Muscle of leg (tissue), 11 donors: Measurements from ENCODE around the gene COL26A1. TPM values are rescaled to one million over a fixed set of nuclear protein-coding genes. Genes with fewer than 3 reads are reported as not detected.

Experiments
- DNase-seq: peaks from one replicate; pipeline ENCODE4 v3.0.0; 2013
- H3K27ac ChIP-seq: one replicate; pipeline ENCODE4 v1.5.1; 2013; ENCODE audit warnings: mild to moderate bottlenecking, low read length, control low read depth
- H3K27me3 ChIP-seq: one replicate; pipeline ENCODE4 v1.6.1; 2013; ENCODE audit warnings: low read length; ENCODE audit not compliant: control insufficient read depth, insufficient read depth
- H3K36me3 ChIP-seq: one replicate; pipeline ENCODE4 v1.6.1; 2013; ENCODE audit warnings: low read length; ENCODE audit not compliant: control insufficient read depth, insufficient read depth
- H3K4me1 ChIP-seq: one replicate; pipeline ENCODE4 v1.6.1; 2013; ENCODE audit warnings: low read length; ENCODE audit not compliant: control insufficient read depth, insufficient read depth
- H3K4me3 ChIP-seq: one replicate; pipeline ENCODE4 v1.5.1; 2013; ENCODE audit warnings: low read length, control low read depth
- H3K9me3 ChIP-seq: replicated peaks from 2 replicates; pipeline ENCODE4 v1.6.1; 2013; ENCODE audit warnings: low read depth, low read length; ENCODE audit not compliant: control insufficient read depth
- WGBS: methylation state at CpG from one replicate; pipeline ENCODE4 v1.1.5; 2013; ENCODE audit warnings: missing lambda C conversion rate; ENCODE audit not compliant: insufficient coverage; 5-methylcytosine and 5-hydroxymethylcytosine counted together
- polyA plus RNA-seq, 8 donors: library from polyadenylated mRNA; unstranded; fragments of 120-200 nt; gene quantifications; one replicate each; pipeline versions ENCODE4 v1.2.1 to v1.2.3, GENCODE V29; 2013; ENCODE audit warnings: inconsistent platforms in 1 of 8, low replicate concordance in 1 of 8; ENCODE audit not compliant: insufficient read length in 8 of 8, insufficient read depth in 1 of 8
- total RNA-seq: library from RNA; stranded (reverse); fragments of 120-200 nt; gene quantifications from one replicate; pipeline ENCODE4 v1.2.4, GENCODE V29; 2013

The COL26A1 gene
- total and polyA plus RNA-seq, 9 donors = 0.84 to 5.3 (median 3.4) TPM

DNA sequence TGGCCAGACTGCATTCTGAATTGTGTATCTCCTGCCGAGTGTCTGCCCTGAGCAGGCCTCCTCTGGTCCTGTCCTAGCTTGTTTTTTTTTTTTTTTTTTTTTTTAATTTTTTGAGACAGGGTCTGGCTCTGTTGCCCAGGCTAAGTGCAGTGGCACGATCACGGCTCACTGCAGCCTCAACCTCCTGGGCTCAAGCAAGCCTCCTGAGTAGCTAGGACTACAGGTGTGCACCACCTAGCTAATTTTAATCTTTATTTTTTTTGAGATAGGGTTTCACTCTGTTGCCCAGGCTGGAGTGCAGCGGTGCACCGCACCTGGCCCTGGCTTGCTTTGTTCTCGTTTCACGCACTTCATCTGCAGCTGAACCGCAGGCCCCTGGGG is 23.5 kb downstream of the COL26A1 start:
- Histone ChIP-seq H3K27me3 (no peaks in the 10 kb centered on the region), H3K9me3 (peaks cover 4% of the 10 kb centered on the region), H3K4me3 (no peak overlapping the region), H3K4me1 (peaks cover 20% of the 10 kb centered on the region), H3K36me3 (no peaks in the 10 kb centered on the region), H3K27ac (peak overlapping the region; percentile 65)
- DNase-seq = no peak
- 41% methylated on average over 5 of the region's 8 CpGs for WGBS

DNA sequence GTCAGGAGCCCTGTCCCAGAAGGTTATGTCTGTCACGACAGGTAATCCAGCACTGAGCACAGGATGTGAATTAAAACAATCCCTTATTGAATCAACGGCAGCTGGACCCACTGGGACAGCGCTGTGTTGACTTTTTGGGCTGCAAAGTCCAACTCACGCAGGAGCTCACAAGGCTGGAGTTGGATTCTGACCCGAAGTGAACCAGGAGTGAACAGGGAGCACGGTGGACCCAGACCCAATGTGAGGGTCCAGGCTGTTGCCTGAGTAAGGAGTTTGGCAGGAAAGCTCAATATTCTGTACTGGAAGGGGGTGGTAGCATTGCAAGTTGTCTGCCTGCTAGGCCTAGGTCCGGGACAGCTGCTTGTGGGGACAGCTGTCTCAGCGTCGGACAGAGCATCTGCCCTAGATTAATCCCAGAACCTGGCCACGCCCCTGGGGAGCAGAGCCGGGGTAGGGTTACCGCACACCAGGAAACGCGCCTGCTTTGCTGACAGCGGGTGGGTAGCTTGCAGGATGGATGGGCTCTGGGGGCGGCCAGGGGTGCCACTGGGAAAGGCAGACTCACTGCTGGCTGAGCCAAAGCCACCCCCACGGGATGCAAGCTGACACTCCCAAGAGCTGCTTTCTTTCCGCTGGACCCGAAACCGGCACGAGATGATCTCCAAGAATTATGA is 24.0 kb downstream of the COL26A1 start:
- Histone ChIP-seq H3K4me1 (peaks cover 21% of the 10 kb centered on the region), H3K4me3 (peak overlapping the region; percentile 6), H3K36me3 (no peaks in the 10 kb centered on the region), H3K27me3 (no peaks in the 10 kb centered on the region), H3K9me3 (no peaks in the 10 kb centered on the region), H3K27ac (peak overlapping the region; percentile 70)
- WGBS = 14% methylated on average over 15 of the region's 21 CpGs
- DNase-seq = peak; percentile 91

DNA sequence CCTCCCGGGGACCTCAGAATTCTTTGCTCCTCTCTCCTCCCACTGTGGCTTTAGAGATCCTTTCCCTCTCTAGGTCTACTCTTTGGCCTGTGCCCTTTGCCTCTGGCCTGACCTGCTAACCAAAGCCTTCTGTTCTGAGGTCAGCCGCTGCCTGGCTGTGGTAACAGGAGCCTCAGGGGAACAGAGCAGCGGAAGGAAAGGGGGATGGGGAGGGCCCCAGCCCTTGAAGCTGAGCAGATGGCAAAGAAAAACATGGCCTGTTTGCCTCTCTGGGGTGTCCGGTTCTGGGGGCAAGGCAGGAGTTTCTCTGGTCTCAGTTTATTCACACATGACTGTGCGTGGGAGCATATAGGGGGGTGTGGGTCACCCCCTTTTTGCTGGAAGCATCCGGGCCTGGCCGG is 28.2 kb downstream of the COL26A1 start:
- Histone ChIP-seq H3K36me3 (no peaks in the 10 kb centered on the region), H3K27me3 (no peaks in the 10 kb centered on the region), H3K9me3 (no peaks in the 10 kb centered on the region), H3K4me3 (no peak overlapping the region), H3K27ac (no peak overlapping the region), H3K4me1 (peaks cover 19% of the 10 kb centered on the region)
- WGBS = 0% methylated on average over 1 of the region's 7 CpGs
- peak; percentile 48 for DNase-seq

DNA sequence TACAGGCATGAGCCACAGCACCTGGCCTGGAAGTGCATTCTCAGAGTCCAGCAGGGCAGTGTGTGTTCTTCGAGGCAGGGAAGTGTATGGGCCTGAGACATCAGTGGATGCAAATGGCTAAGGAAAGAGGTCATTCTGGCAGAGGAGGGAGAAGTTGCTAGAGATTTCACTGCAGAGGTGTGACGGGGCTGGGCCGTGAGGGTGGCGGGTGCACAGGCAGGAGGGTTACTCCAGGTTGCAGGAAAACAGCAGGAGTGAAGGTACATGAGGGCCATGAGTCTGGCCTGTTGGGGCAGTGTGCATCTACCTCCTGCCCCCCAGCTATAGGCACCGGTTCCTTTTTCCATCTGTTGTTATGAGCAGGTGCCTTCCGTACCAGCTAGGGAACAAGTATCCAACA is 29.3 kb downstream of the COL26A1 start:
- no peak overlapping the region for H3K27ac ChIP-seq
- 61% methylated on average over 4 of the region's 6 CpGs for WGBS
- no peaks in the 10 kb centered on the region for H3K9me3 ChIP-seq
- H3K4me3 ChIP-seq = no peak overlapping the region
- H3K4me1 ChIP-seq = peaks cover 9% of the 10 kb centered on the region
- no peaks in the 10 kb centered on the region for H3K36me3 ChIP-seq
- peaks cover 2% of the 10 kb centered on the region for H3K27me3 ChIP-seq
- DNase-seq = no peak

DNA sequence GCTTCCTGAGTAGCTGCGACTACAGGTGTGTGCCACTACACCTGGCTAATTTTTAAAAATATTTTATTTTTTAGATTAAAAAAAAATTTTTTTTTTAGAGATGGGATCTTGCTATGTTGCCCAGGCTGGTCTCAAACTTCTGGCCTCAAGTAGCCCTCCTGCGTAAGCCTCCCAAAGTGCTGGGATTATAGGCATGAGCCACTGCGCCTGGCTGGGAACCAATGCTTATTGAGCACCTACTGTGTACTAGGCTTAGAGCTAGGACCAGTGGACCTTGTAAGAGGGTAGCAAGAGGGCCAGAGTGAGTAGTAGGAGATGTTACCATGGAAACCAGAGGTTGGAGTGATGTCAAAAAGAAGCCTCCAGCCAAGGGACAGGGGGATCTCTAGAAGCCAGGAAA is 31.2 kb downstream of the COL26A1 start:
- Histone ChIP-seq H3K36me3 (no peaks in the 10 kb centered on the region), H3K27me3 (peaks cover 7% of the 10 kb centered on the region), H3K9me3 (no peaks in the 10 kb centered on the region), H3K4me3 (no peak overlapping the region), H3K27ac (no peak overlapping the region), H3K4me1 (peaks cover 6% of the 10 kb centered on the region)
- 100% methylated on average over 2 of the region's 3 CpGs for WGBS
- no peak for DNase-seq

DNA sequence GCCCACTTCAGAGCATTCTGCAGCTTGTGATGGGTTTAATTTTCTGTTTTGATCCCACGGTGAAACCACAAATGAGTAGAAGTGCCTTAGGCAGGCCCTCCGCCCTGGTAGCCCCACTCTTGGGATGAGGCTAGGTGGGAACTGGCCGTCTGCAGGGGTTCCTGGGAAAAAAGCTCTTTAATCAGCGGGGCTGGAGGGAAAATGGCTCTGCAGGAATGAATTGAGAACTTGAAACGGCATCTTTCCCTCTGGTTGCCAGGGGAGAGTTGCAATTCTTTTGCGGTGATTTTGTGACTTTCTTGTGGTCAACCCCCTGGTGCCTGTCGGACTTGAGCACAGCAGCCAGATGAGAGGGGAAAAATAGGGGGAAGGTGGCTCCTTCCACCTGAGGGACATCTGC is 32.7 kb downstream of the COL26A1 start:
- 67% methylated on average over 6 of the region's 7 CpGs for WGBS
- Histone ChIP-seq H3K4me3 (no peak overlapping the region), H3K27me3 (peaks cover 8% of the 10 kb centered on the region), H3K9me3 (no peaks in the 10 kb centered on the region), H3K4me1 (peaks cover 6% of the 10 kb centered on the region), H3K36me3 (no peaks in the 10 kb centered on the region), H3K27ac (no peak overlapping the region)
- no peak for DNase-seq

DNA sequence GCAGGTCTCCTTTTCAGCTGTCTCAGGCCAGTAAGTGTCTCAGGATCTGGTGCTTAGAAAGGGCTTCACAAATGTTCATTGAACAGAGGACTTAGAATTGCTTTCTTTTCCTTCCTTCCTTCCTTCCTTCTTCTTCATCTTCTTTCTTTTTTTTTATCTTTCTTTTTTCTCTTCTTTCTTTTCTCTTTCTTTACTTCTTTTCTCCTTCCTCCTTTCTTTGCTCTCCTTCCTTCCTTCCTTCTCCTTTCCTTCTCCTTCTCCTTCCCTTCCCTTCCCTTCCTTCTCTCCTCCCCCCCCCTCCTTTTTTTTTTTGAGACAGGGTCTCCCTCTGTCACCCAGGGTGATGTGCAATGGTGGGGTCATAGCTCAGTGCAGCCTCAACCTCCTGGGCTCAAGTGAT is 34.6 kb downstream of the COL26A1 start:
- Histone ChIP-seq H3K4me3 (no peak overlapping the region), H3K27ac (no peak overlapping the region), H3K36me3 (no peaks in the 10 kb centered on the region), H3K9me3 (no peaks in the 10 kb centered on the region), H3K27me3 (peaks cover 18% of the 10 kb centered on the region), H3K4me1 (peaks cover 4% of the 10 kb centered on the region)
- no peak for DNase-seq

DNA sequence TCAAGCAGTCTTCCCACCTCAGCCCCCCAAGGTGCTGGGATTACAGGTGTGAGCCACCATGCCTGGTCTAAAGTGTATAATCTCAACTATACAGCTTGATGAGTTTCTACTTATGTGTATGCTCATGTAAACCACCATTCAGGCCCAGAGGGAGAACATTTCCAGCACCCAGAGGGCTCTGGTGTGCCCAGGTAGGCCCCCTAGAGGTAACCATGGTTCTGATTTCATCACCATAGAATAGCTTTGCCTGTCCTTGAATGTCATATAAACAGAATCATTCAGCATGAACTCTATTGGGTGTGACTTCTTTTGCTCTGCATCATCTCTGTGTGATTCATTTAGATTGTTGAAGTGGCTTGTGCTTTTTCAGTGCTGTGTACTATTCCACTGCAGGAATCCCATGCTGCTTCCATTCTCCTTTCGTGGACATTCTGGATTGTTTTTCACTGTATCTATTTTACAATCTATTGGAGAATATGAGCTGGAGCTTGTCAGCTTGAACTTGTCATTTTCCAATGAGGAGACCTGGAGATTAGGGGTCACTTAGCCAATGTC is 35.2 kb downstream of the COL26A1 start:
- DNase-seq = no peak
- H3K4me1 ChIP-seq = peaks cover 5% of the 10 kb centered on the region
- peaks cover 18% of the 10 kb centered on the region for H3K27me3 ChIP-seq
- no peak overlapping the region for H3K27ac ChIP-seq
- H3K4me3 ChIP-seq = no peak overlapping the region
- H3K36me3 ChIP-seq = no peaks in the 10 kb centered on the region
- no peaks in the 10 kb centered on the region for H3K9me3 ChIP-seq
- WGBS = no CpG with 5 or more reads among the region's 1 CpG

DNA sequence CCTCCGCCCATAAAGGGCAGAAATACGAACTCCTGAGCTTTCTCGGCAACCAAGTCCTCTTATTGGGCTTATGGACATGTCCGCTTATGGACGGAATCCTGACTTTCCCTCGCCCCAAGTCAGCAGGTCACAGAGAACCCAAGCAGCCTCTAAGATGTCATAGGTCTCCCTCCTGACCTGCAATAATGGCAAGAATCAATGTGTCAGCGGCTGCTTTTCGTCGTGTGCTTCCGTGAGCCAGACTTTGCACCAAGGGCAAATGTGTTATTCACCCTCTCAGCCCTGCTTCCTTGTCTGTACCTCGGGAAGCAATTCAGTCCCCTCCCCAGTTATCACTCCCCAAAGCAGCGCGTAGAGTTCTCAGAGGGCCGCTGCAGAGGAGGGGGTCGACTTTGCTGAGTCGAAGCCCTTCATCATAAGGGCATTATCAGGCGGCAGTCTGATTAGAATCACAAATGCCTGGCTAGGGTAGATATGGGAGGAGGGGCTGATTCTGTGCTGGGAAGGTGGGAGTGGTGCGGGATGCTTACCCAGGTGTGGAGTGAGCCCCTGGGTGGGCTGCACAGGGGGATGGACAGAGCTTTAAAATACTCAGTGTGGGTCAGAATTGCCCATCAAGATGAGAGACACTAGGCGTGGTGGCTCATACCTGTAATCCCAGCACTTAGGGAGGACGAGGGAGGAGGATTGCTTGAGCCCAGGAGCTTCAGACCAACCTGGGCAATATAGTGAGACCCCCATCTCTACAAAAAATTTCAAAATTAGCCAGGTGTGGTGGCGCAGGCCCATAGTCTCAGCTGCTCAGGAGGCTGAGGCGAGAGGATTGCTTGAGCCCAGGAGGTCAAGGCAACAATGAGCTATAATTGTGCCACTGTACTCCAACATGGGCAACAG is 36.0 kb downstream of the COL26A1 start:
- Histone ChIP-seq H3K36me3 (no peaks in the 10 kb centered on the region), H3K4me3 (no peak overlapping the region), H3K27ac (no peak overlapping the region), H3K27me3 (peaks cover 18% of the 10 kb centered on the region), H3K9me3 (no peaks in the 10 kb centered on the region), H3K4me1 (peaks cover 5% of the 10 kb centered on the region)
- WGBS = 74% methylated on average over 15 of the region's 22 CpGs
- no peak for DNase-seq

DNA sequence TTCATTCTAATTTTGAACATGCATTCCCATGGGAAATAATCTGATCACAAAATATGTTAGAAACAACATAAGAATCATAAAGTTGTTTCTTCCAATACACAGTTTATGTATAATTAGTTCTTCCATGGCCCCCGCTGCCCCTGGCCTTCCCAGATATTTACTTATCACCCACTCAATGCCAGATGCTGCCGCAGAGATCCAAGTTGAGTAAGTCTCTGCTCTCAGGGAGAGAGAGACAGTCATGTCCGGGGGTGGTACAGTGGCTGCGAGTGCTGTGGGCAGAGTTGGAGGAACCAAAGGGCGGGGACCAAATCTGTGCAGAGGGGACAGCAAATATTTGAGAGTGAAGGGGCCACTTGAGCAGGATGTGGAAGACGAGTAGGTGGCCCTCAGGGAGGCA is 37.1 kb downstream of the COL26A1 start:
- peaks cover 18% of the 10 kb centered on the region for H3K27me3 ChIP-seq
- WGBS = 50% methylated on average over 5 of the region's 6 CpGs

More for the DNA sequence above, 37.1 kb downstream of the COL26A1 start:
- Histone ChIP-seq H3K9me3 (peaks cover 2% of the 10 kb centered on the region), H3K4me1 (peaks cover 5% of the 10 kb centered on the region), H3K36me3 (no peaks in the 10 kb centered on the region), H3K4me3 (no peak overlapping the region), H3K27ac (no peak overlapping the region)
- no peak for DNase-seq
